Fibroblast of peridontal ligament (primary cell): Measurements from ENCODE around the gene PRKG1.
A peak's percentile ranks its signal among the peaks of the same experiment; 100 is the strongest.
"Not testable (repeated sequence)": the region's sequence is repeated elsewhere in the genome, so short reads cannot be mapped to it uniquely, and the experiment has no call there.

Experiments
- DNase-seq: peaks from one replicate; pipeline ENCODE4 v3.0.0-alpha.2; 2010; ENCODE audit errors: extremely low read depth

The PRKG1 gene

DNA sequence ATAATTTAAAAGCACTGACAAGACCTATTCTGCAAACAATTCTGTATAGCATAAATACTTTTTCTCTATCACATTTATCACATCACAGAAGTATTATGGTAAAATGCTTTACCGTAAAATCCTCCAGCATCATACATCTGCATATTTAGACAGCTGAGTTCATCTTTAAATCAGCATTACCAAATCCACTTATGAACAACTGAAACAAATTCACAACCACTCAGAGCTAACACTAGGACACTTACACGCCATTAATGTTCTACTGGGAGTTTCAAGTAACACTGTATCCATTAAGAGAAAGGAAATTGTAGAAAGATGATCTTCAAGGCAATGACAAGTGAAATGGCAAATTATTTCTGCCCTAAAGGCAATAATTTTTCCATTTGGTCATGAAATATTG lies 1134.1 kb downstream of the PRKG1 start:
- DNase-seq, result no peak

DNA sequence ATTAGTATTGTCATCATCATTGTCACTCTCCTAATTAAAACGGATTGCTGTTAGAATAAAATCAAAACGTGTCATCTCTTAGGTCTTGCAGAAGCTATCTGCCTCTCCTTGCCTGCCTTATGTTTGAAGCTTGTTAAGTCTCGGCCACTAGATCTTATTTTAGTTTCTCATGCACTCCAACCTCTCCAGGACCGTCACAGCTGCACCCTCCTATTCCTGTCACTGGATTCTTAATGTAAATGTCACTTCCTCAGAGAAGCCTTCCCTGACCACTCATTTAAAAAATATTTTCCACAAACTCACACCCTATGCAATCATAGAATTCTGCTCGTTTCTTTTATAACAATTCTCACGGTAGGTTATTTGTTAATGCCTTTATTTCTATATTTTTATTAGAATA lies 1135.9 kb downstream of the PRKG1 start:
- DNase-seq, result no peak

GRCh38 chr10:52212062-52212461 lies 1137.8 kb downstream of the PRKG1 start:
- peak; percentile 43 for DNase-seq

GRCh38 chr10:52212802-52213201 lies 1138.5 kb downstream of the PRKG1 start:
- DNase-seq, result no peak

DNA sequence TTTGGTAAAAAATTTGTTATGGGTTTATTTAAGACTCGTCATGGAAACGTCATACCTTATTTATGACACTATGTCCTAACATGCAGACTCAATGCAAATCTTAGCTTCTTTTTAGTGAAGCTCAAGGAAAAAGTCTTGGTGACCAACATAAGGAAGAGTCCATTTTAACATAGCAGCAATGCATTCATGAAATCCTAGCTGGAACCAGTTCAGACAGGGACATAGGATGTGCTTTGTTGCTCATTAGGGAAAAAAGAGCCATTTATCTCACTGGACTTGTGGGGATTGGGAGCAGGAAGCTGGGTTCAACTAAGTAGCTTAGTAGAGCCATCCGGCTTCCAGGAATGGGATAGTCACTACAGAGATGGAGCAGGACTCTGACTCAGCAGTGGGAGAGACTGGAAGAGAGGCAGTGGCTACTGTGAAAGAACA lies 1139.0 kb downstream of the PRKG1 start:
- DNase-seq, result peak; percentile 51

DNA sequence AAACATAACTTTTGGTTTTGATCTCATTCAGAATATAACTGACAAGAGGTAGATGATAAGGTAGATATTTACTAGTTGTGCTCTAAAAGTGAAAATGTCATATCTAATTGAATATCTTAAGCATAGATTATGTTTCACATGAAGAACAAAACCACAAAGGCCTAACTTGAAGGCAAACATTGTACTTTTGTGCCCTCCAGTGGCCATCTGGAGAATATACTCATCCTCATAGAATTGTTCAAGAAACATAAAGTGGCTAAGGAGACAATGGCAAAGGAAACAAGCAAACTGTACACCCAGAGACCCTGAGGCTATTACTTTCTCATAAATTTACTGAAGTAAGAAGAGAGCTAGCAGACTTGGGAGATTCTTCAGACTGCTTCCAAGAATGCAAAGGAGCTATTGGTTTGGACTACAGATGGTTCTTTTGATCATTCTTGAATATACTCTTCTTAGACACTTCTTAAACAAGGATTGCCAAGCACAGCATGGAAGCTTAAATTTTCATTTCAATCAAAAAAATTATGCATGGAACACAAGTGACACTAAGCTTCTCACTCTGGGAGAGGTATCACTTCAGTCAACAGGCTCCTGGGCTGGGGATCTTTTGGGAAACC lies 1141.6 kb downstream of the PRKG1 start:
- peak; percentile 91 for DNase-seq

GRCh38 chr10:52216852-52217251 lies 1142.6 kb downstream of the PRKG1 start:
- DNase-seq, result peak; percentile 92

DNA sequence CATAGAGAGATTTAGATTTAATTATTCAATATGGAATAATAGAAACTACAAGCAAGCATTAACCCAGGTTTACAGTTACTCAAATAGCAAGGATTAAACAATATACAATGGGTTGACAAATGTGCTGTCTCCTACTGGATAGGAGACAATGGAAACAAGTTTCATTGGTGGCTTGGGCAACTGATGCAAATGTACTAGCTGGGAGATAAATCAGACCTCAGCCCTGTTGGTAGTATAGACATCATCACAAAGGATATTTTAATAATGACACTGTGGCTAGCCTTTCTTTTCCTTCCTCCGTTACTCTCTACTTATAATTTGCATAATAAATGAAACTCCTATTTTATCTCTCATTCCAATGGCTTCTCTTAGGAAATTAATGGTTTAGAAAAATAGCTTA lies 1143.2 kb downstream of the PRKG1 start:
- no peak for DNase-seq

DNA sequence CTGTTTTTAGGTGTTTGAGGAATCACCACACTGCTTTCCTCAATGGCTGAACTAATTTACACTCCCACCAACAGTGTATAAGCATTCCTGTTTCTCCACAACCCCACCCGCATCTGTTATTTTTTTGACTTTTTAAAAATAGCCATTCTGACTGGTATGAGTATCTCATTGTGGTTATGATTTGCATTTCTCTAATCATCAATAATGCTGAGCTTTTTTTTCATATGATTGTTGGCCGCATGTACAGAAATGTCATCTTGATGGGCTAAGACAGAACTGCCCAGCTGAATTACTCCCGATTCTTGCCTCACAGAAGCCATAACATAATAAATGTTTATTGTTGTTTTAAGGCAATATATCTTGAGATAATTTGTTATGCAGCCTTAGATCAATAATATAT lies 1146.7 kb downstream of the PRKG1 start:
- no peak for DNase-seq

- no peak for DNase-seq
These were observed 1147.6 kb downstream of the PRKG1 start for GRCh38 chr10:52221923-52222322.

DNA sequence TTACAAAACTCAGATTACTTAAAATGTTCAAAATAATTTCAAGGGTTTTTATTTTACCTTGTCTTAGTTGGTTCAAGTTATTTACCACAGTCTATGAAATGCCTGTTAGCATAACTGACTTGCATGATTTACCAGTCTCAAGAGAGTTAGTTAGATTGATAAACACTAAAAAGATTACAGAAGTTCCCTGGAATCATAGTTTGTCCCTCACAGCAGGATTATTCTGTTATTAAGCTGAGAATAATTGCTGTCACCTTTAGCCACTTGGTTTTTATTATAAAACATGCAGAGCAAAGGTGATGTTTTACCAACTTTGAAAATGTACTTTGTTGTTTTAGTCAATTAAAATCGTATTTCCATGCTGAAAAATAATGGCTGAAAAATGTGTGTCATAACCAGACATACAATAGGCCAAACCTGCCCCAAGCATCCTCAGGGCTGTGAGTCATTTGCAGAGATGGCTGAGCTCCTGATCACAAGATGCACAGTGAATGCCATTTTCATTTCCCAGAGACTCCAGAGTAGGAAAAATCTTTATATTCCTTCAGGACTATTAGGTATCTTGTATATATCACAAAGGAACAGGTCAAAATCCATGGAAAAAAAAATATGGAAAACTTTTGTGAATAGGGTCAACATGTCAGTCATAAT lies 1152.0 kb downstream of the PRKG1 start:
- peak; percentile 76 for DNase-seq

DNA sequence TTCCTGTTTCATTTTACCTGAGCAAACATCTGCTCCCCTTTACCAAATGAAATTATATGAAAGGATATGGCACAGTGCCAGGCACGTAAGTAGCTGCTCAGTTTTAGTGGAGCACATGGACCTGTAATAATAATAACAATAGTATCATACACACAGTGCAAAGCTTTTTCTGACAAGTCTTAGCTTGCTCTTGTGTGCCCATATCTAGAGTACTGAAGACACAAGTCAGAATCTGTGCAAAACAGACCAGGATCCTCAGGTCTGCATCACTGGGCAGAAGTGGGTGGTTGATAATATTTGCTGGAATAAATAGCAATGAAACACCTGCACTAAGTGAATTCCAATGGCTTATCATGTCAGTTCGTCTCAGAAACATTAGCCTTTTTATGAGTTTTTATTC lies 1154.3 kb downstream of the PRKG1 start:
- DNase-seq, result no peak

DNA sequence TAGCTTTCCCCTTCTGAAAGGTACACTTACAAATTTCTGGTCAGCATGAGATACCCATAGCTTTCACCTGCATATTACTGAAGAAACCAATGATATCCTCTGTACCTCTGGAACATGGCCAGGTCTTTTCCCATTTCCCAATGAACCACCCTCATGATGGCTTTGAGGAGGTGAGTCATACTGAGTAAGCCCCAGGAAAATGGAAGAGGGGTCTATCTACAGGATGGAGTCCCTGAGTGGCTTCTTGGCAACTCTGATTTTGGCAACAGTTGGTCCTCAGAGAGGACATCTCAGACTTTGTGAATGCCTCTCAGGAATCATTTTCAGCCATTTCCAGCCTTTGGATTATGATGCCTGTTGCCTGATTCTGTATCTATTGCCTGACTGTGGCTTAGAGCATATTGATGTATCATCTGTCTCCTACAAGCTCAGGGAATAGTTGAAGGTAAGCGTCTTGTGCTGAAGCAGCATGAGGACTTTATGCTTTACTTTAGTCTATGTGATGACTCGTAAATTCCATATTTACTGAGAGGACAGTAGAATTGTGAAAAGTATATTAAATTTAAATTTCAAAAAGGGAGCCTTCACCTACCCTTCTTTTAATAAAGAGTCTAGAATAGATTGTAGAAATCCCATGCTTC lies 1155.1 kb downstream of the PRKG1 start:
- DNase-seq, result peak; percentile 51

DNA sequence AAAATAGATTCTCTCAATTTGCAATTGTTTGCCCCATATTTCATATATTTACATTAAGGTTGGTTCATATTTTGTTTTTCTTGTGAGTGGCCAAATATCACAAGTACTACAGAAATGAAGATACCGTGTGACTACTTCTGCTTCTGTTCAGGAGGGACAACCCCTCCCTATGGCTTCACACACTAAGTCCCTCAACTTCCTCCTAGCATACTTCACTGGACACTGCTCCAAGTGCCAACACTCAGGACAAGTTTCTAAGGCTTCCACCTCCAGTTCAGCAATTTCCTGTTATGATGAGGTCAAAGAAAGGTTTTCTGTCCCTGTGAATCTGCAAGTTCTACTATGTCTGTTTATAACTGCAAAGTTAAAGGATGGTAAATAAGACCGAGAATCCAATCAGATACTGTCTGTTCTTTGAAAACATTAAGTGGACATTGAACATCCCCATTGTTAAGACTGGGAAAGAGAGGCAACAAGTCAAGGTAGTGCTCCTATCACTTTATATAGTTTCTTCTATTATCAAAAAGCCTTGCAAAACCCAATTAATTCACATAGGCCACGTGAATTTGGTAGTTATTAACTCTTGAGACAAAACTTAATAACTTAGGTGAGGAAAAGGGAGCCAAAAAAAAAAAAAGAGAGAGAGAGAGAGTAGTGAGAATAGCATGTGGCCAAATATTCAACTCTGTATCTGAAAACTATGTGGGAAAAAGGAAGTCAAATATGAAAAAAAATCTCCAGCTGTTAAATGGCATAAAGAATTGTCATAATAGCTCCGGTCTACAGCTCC lies 1158.5 kb downstream of the PRKG1 start:
- DNase-seq, result no peak

DNA sequence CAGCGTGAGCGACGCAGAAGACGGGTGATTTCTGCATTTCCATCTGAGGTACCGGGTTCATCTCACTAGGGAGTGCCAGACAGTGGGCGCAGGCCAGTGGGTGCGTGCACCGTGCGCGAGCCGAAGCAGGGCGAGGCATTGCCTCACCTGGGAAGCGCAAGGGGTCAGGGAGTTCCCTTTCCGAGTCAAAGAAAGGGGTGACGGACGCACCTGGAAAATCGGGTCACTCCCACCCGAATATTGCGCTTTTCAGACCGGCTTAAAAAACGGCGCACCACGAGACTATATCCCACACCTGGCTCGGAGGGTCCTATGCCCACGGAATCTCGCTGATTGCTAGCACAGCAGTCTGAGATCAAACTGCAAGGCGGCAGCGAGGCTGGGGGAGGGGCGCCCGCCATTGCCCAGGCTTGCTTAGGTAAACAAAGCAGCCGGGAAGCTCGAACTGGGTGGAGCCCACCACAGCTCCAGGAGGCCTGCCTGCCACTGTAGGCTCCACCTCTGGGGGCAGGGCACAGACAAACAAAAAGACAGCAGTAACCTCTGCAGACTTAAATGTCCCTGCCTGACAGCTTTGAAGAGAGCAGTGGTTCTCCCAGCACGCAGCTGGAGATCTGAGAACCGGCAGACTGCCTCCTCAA lies 1159.2 kb downstream of the PRKG1 start:
- DNase-seq, result not testable (repeated sequence)

GRCh38 chr10:52239771-52240170 lies 1165.5 kb downstream of the PRKG1 start:
- no peak for DNase-seq

GRCh38 chr10:52245547-52245946 lies 1171.3 kb downstream of the PRKG1 start:
- no peak for DNase-seq

DNA sequence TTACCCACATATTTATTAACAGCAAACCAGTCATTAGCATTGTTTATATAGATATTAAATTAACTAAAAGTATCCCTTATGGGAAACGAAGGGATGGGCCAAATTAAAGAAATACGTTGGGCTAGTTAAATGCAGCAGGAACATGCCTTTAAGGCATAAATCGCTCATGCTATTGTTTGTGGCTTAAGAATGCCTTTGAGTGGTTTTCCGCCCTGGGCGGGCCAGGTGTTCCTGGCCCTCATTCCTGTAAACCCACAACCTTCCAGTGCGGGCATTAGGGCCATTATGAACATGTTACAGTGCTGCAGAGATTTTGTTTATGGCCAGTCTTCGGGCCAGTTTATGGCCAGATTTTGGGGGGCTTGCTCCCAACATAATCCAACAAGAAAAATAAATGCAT lies 1173.6 kb downstream of the PRKG1 start:
- DNase-seq, result not testable (repeated sequence)

DNA sequence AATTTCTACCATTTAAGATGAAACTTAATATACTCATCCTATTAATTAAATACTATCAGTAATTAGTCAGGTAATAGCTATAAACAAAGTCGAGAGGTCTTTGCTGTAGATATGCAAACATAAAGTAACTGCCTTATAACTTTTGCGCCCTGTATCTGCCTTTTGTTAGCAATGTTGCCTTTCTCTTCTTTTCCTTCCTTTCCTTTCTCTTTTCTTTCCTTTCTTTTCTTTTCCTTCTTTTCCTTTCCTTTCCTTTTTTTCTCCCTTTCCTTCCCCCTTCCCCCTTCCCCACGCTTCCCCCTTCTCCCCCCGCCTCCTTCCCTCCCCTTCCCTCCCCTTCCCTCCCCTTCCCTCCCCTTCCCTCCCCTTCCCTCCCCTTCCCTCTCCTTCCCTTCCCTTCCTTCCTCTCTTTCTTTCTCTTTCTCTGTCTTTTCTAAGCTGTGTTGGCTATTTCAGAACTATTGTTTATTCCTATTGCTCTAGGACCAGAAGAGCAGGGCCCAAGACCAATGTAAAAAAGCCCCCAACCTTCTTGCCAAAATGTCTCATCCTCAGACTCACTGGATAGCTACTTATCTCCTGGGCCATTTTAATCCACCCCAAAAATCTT lies 1174.5 kb downstream of the PRKG1 start:
- DNase-seq, result no peak

DNA sequence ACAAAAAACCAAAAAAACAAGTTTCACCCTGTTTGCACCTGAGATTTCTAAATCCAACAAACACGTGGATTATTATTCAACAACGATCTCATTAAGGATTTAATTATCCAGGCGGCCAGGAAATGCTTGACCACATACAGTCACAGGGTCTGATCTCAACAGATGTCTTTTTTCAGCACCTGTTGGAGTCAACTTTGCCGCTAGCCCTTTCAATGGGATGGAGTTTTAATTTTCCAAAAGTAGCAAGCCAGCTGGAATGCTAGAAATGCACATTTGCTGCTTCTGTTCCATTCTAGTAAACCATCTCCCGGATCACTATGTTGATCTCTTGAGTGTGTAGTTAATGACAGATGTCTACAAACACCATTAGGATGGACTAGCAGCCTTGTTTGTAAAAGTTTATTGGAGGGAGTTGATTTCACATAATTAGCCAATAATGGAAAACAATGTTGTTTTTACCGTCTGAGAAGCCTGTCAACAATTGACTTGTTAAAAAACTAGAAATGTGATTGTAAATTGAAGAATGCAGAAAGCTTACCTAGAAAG lies 1175.6 kb downstream of the PRKG1 start:
- no peak for DNase-seq

DNA sequence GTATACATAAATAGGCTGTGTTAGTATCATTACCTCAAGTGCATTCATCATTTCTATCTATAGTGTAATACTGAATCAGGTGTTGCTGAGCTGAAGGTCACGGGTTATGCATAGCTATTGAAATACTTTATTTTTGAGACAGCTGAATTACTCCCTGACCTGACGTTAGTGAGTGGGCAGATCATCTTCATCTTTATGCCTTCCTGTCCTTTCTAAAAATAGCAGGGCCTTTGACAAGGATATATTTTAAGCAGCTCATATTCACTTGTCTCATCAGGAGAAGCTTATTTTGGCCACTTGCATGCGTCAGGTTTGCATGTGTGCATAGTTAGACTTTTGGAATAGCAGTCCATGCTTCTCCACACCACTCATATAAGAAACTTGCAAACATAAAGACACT lies 1176.2 kb downstream of the PRKG1 start:
- DNase-seq, result no peak
